KG1 (cell line): Measurements from ENCODE around the gene CCNDBP1.

Source experiments
- DNase-seq: peaks from one replicate; lab custom pipeline; 2025; lab: John Stamatoyannopoulos, UW

CCNDBP1 gene

GRCh38 chr15:43246261-43246774 lies 61.1 kb downstream of the CCNDBP1 start:
- DNase-seq = no peak
